Endodermal cell (in vitro differentiated cells): ENCODE results near the gene UNC80. TPM values are rescaled to one million over a fixed set of nuclear protein-coding genes. Genes with fewer than 3 reads are reported as not detected.

Experiments used
- DNase-seq: peaks from one replicate; pipeline ENCODE4 v3.0.0-alpha.2; 2017
- H3K27ac ChIP-seq: 2 replicates; pipeline ENCODE4 v1.5.1; 2013; ENCODE audit warnings: mild to moderate bottlenecking, low read depth, low read length, moderate library complexity
- H3K27me3 ChIP-seq: 2 replicates; pipeline ENCODE4 v1.6.1; 2013; ENCODE audit warnings: mild to moderate bottlenecking, low read length, moderate library complexity; ENCODE audit not compliant: insufficient read depth, control insufficient read depth, poor library complexity, severe bottlenecking
- H3K36me3 ChIP-seq: 2 replicates; pipeline ENCODE4 v1.7.0; 2013; ENCODE audit warnings: mild to moderate bottlenecking, low read length, moderate library complexity; ENCODE audit not compliant: control insufficient read depth, insufficient read depth
- H3K4me1 ChIP-seq: one replicate; pipeline ENCODE4 v1.7.0; 2013; ENCODE audit warnings: low read length; ENCODE audit not compliant: control insufficient read depth, insufficient read depth
- H3K4me3 ChIP-seq: 2 replicates; pipeline ENCODE4 v1.5.1; 2013; ENCODE audit warnings: mild to moderate bottlenecking, low read length, moderate library complexity
- H3K9ac ChIP-seq: 2 replicates; pipeline ENCODE4 v1.6.1; 2013; ENCODE audit warnings: mild to moderate bottlenecking, low read length, moderate library complexity; ENCODE audit not compliant: poor library complexity, severe bottlenecking; ENCODE audit errors: extremely low read depth
- H3K9me3 ChIP-seq: 2 replicates; pipeline ENCODE4 v1.6.1; 2013; ENCODE audit warnings: mild to moderate bottlenecking, low read length, moderate library complexity; ENCODE audit not compliant: control insufficient read depth
- H3K27ac Mint-ChIP-seq: 2 replicates; pipeline ENCODE4 v1.8.0; 2020; ENCODE audit warnings: mixed read lengths
- H3K27me3 Mint-ChIP-seq: 2 replicates; pipeline ENCODE4 v1.8.0; 2021; ENCODE audit warnings: mild to moderate bottlenecking, mixed read lengths; ENCODE audit not compliant: insufficient read depth
- H3K36me3 Mint-ChIP-seq: 2 replicates; pipeline ENCODE4 v1.8.0; 2020; ENCODE audit warnings: low read depth, mixed read lengths
- H3K4me1 Mint-ChIP-seq: 2 replicates; pipeline ENCODE4 v1.8.0; 2020; ENCODE audit warnings: mixed read lengths
- H3K4me3 Mint-ChIP-seq: 2 replicates; pipeline ENCODE4 v1.8.0; 2020; ENCODE audit warnings: mild to moderate bottlenecking, moderate library complexity, mixed read lengths
- H3K9me3 Mint-ChIP-seq: 2 replicates; pipeline ENCODE4 v1.8.0; 2020; ENCODE audit warnings: mild to moderate bottlenecking, mixed read lengths
- CTCF ChIP-seq: fragments of 200-600 bp; sonication (generic); conservative IDR thresholded peaks from 2 replicates; pipeline ENCODE4 v1.5.0; 2021; ENCODE audit warnings: antibody characterized with exemption, mild to moderate bottlenecking
- WGBS, 2 experiments: methylation state at CpG; one replicate each; pipeline versions ENCODE4 v1.1.5 to v1.1.7; 2013; ENCODE audit warnings: missing lambda C conversion rate in 2 of 2, mixed read lengths in 1 of 2; ENCODE audit not compliant: insufficient coverage in 1 of 2, insufficient read length in 1 of 2; 5-methylcytosine and 5-hydroxymethylcytosine counted together
- total RNA-seq, 2 donors: library from RNA; stranded (reverse); fragmentation: NEBNext Ultra II Directional in 1 of 2; extraction: Animal tissue kit (Norgen Biotek cat#: 25700) in 1 of 2; gene quantifications; 2 replicates in 1 of 2; 3 replicates in 1 of 2; pipeline ENCODE4 v1.2.1, GENCODE V29; 2021

UNC80 gene
- total RNA-seq, 2 donors from 2014 or later = 0.15 to 0.55 TPM

GRCh38 chr2:209918251-209918650, 146.6 kb downstream of the UNC80 start:
- H3K27me3 ChIP-seq = no peaks in the 10 kb centered on the region
- 93 to 96% methylated on average over 4 to 6 of the region's 6 CpGs for WGBS, 2 experiments
- H3K36me3 ChIP-seq = no peaks in the 10 kb centered on the region
- H3K9me3 ChIP-seq = no peaks in the 10 kb centered on the region
- Mint-ChIP-seq H3K27ac (no peak overlapping the region), H3K9me3 (no peaks in the 10 kb centered on the region), H3K27me3 (no peaks in the 10 kb centered on the region), H3K4me1 (no peaks in the 10 kb centered on the region), H3K36me3 (no peaks in the 10 kb centered on the region), H3K4me3 (no peak overlapping the region)
- no peak overlapping the region for H3K27ac ChIP-seq
- no peaks in the 10 kb centered on the region for H3K4me1 ChIP-seq
- DNase-seq = no peak
- H3K4me3 ChIP-seq = no peak overlapping the region
- no peak overlapping the region for H3K9ac ChIP-seq
- TF ChIP-seq CTCF = no peak

- Mint-ChIP-seq H3K27me3 (no peaks in the 10 kb centered on the region), H3K4me1 (no peaks in the 10 kb centered on the region), H3K4me3 (no peak overlapping the region), H3K36me3 (no peaks in the 10 kb centered on the region), H3K9me3 (no peaks in the 10 kb centered on the region), H3K27ac (no peak overlapping the region)
- no peak for TF ChIP-seq CTCF
- Histone ChIP-seq H3K27me3 (no peaks in the 10 kb centered on the region), H3K4me1 (no peaks in the 10 kb centered on the region), H3K4me3 (no peak overlapping the region), H3K9ac (no peak overlapping the region), H3K9me3 (no peaks in the 10 kb centered on the region), H3K27ac (no peak overlapping the region), H3K36me3 (no peaks in the 10 kb centered on the region)
- no peak for DNase-seq
- WGBS, 2 experiments = 89 to 93% methylated on average over 8 of the region's 8 CpGs
These were observed 150.5 kb downstream of the UNC80 start for GRCh38 chr2:209922116-209922515.

GRCh38 chr2:209929369-209929768, 157.7 kb downstream of the UNC80 start:
- Histone ChIP-seq H3K4me3 (no peak overlapping the region), H3K36me3 (no peaks in the 10 kb centered on the region), H3K27me3 (no peaks in the 10 kb centered on the region), H3K9me3 (no peaks in the 10 kb centered on the region), H3K9ac (no peak overlapping the region), H3K4me1 (no peaks in the 10 kb centered on the region), H3K27ac (no peak overlapping the region)
- Mint-ChIP-seq H3K4me1 (peaks cover 5% of the 10 kb centered on the region), H3K27me3 (no peaks in the 10 kb centered on the region), H3K27ac (no peak overlapping the region), H3K36me3 (no peaks in the 10 kb centered on the region), H3K9me3 (no peaks in the 10 kb centered on the region), H3K4me3 (no peak overlapping the region)
- 92 to 95% methylated on average over 2 of the region's 2 CpGs for WGBS, 2 experiments
- no peak for DNase-seq
- TF ChIP-seq CTCF = no peak
